Measurements from ENCODE around the gene TMEFF1.

DNA sequence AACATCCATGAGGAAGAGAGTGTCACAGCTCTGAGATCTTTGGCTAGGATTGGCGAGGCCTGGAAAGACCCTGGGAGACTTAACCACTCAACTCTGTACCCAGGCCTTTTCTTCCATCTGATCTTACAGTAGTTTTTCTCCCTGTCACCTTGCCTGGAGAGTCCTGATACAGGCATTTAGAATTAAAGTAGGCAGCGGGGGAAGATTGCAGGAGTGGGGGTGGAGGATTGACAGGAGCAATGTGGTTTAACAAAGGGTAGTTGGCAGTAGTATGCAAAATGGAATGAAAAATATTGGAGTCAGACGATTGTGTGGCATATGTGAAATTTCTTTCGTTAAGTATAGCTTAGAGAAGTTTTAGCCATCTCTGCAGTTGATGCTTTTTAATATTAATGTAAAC lies 16.9 kb downstream of the TMEFF1 start:
- TF ChIP-seq CTCF (IDR thresholded peaks at IDR 0.05) (no peak), POLR2A (IDR thresholded peaks at IDR 0.05) (no peak)

Data from body of pancreas (tissue), 4 donors.